ENCODE data around the gene MRPL28. TPM values are rescaled to one million over a fixed set of nuclear protein-coding genes. Genes with fewer than 3 reads are reported as not detected.
A peak's percentile ranks its signal among the peaks of the same experiment; 100 is the strongest.

The MRPL28 gene
- total RNA-seq, 2 donors from 2014 or later, result 137 to 138 TPM

DNA sequence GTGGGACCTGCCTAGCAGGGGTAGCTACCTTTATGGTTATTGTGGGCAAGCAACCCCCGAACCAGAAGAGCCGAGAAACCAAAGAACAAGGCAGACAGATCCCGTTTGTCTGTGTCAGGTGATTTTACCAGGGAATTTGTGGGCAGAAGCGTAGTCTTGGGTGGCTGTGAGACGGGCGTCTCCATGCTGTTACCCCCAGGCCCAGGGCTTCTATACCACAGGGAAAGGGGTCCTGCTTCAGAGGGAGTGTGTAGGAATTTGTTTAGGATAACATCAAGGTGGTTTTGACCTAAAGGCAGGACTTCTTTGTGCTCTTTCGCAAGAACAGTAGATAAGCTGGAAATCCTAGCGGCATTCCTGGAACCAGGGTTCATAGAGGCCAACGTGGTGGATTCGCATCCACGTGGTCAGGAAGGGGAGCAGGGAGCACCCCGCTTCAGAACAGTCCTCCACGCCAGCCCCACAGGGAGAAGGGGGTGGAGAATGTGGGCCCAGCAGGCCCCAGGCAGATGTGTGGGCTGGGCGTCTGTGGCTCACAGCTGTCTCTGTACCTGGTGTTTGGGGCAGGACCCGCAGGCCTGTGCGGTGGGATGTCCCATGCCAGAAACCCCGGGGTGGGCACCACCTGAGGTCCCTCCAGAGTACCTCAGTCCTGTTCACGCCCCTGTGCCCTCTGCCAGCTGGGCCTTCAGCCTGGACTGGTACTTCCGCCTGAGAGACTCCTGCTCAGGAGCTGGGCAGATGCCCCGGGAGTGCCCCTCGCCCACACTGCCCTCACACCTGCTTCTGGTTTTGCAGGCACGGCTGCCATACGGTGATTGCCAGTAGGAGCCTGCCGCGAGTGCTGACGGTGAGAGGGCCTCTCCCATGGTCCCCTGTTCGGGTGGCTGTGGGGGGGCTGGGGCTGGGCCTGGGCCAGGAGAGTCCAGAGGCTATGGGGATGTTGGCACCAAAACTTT is 35.5 kb upstream of the MRPL28 start:
- H3K9me3 ChIP-seq (ENCODE audit: control insufficient read depth, low read length), result no peaks in the 10 kb centered on the region
- Mint-ChIP-seq H3K9me3 (no peaks in the 10 kb centered on the region), H3K36me3 (ENCODE audit: low read depth) (peaks cover 10% of the 10 kb centered on the region), H3K27ac (peak overlapping the region; percentile 33), H3K4me3 (no peak overlapping the region), H3K27me3 (ENCODE audit: insufficient read depth) (no peaks in the 10 kb centered on the region), H3K4me1 (no peaks in the 10 kb centered on the region)
- no peaks in the 10 kb centered on the region for H3K4me1 ChIP-seq (ENCODE audit: control insufficient read depth, insufficient read depth, low read length)
- no peaks in the 10 kb centered on the region for H3K36me3 ChIP-seq (ENCODE audit: control insufficient read depth, insufficient read depth, low read length)
- TF ChIP-seq, protein P1, sequence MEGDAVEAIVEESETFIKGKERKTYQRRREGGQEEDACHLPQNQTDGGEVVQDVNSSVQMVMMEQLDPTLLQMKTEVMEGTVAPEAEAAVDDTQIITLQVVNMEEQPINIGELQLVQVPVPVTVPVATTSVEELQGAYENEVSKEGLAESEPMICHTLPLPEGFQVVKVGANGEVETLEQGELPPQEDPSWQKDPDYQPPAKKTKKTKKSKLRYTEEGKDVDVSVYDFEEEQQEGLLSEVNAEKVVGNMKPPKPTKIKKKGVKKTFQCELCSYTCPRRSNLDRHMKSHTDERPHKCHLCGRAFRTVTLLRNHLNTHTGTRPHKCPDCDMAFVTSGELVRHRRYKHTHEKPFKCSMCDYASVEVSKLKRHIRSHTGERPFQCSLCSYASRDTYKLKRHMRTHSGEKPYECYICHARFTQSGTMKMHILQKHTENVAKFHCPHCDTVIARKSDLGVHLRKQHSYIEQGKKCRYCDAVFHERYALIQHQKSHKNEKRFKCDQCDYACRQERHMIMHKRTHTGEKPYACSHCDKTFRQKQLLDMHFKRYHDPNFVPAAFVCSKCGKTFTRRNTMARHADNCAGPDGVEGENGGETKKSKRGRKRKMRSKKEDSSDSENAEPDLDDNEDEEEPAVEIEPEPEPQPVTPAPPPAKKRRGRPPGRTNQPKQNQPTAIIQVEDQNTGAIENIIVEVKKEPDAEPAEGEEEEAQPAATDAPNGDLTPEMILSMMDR (conservative IDR thresholded peaks at IDR 0.05), result no peak
- no peak overlapping the region for H3K4me3 ChIP-seq (ENCODE audit: low read length)
- H3K27ac ChIP-seq (ENCODE audit: low read depth, low read length), result no peak overlapping the region
- H3K27me3 ChIP-seq (ENCODE audit: control insufficient read depth, insufficient read depth, low read length, poor library complexity, severe bottlenecking), result no peaks in the 10 kb centered on the region
- DNase-seq, result no peak
- WGBS, 2 experiments (ENCODE audit: insufficient coverage in 1 of 2, insufficient read length in 1 of 2), result 93 to 97% methylated on average over 14 to 27 of the region's 27 CpGs
- no peak overlapping the region for H3K9ac ChIP-seq (ENCODE audit: extremely low read depth, low read length, poor library complexity, severe bottlenecking)

DNA sequence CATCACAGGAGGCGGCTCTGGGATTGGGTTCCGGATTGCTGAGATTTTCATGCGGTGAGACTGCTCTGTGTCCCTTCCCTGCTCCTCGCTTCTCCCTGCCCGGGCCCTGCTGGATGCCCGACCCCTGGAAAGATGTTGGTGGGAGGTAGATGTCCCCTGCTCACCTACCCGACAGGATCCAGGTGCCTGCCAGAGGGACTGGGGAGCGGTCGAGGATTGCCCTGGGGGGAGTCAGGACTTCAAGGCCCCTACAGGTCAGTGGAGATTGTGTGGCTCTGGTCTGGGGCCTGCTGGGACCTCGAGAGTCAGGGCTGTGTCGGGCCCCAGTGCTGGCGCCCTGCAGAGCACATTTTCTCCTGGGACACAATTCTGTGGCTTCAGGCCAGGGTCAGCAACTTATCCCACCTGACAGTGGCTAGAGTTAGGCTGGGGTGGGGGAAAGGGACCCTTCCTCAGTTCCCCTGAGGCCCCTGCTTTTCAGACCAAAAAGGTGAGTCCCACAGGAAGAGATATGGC is 34.7 kb upstream of the MRPL28 start:
- Histone ChIP-seq H3K27me3 (ENCODE audit: control insufficient read depth, insufficient read depth, low read length, poor library complexity, severe bottlenecking) (no peaks in the 10 kb centered on the region), H3K36me3 (ENCODE audit: control insufficient read depth, insufficient read depth, low read length) (no peaks in the 10 kb centered on the region), H3K4me3 (ENCODE audit: low read length) (no peak overlapping the region), H3K4me1 (ENCODE audit: control insufficient read depth, insufficient read depth, low read length) (no peaks in the 10 kb centered on the region), H3K27ac (ENCODE audit: low read depth, low read length) (no peak overlapping the region), H3K9ac (ENCODE audit: extremely low read depth, low read length, poor library complexity, severe bottlenecking) (no peak overlapping the region), H3K9me3 (ENCODE audit: control insufficient read depth, low read length) (no peaks in the 10 kb centered on the region)
- no peaks in the 10 kb centered on the region for H3K27me3 Mint-ChIP-seq (ENCODE audit: insufficient read depth)
- peak overlapping the region; percentile 33 for H3K27ac Mint-ChIP-seq
- H3K4me1 Mint-ChIP-seq, result peaks cover 6% of the 10 kb centered on the region
- H3K36me3 Mint-ChIP-seq (ENCODE audit: low read depth), result peaks cover 12% of the 10 kb centered on the region
- H3K9me3 Mint-ChIP-seq, result no peaks in the 10 kb centered on the region
- DNase-seq, result peak; percentile 51
- no peak overlapping the region for H3K4me3 Mint-ChIP-seq
- TF ChIP-seq, protein P1 (conservative IDR thresholded peaks at IDR 0.05), result no peak
- WGBS, 2 experiments (ENCODE audit: insufficient coverage in 1 of 2, insufficient read length in 1 of 2), result 92 to 93% methylated on average over 5 to 12 of the region's 12 CpGs

DNA sequence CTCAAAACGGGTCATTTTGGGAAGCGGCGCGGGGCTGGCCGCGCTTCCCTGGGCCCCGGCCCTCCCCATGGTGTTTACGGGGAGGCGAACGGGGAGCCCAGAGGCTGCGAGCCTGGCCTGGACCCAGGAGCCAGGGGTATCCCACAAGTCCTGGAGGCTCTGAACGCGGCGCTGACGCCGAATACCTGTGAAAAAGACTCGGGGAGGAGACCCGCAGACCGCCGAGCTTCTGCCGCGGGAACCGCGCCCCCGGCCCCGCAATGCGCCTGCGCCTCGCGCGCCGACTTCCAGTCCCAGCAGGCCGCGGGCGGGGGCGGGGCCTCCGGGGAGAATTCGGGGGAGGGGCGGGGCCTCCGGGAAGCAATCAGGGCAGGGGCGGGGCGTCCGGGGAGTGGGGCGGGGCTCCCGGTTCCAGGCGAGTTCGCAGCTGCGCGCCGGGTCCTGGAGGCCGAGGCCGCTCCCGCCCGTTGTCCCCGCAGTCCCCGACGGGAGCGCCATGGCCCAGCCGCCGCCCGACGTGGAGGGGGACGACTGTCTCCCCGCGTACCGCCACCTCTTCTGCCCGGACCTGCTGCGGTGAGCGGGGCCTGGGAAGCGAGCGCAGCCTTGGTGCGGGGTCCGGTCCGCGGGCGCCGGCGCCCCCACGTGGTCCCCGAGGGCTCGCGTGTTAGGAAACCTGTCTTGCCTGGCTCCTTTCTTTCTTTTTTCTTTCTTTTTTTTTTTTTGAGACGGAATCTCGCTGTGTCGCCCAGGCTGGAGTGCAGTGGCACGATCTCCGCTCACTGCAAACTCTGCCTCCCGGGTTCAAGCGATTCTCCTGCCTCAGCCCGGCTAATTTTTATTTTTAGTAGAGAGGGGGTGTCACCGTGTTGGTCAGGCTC is 31.4 kb upstream of the MRPL28 start, which contains the start of gene DECR2:
TSS of gene DECR2 (plus strand) at position 418 of the 881 bp plus-strand sequence. CDS start at position 497, 79 bp downstream.
- H3K9me3 ChIP-seq (ENCODE audit: control insufficient read depth, low read length), result no peaks in the 10 kb centered on the region
- peak; percentile 99 for DNase-seq
- H3K4me1 Mint-ChIP-seq, result peaks cover 10% of the 10 kb centered on the region
- peak within 1 kb of the TSS; percentile 74 for H3K4me3 Mint-ChIP-seq
- no peaks in the 10 kb centered on the region for H3K27me3 ChIP-seq (ENCODE audit: control insufficient read depth, insufficient read depth, low read length, poor library complexity, severe bottlenecking)
- H3K27me3 Mint-ChIP-seq (ENCODE audit: insufficient read depth), result no peaks in the 10 kb centered on the region
- H3K27ac Mint-ChIP-seq, result peak within 1 kb of the TSS; percentile 87
- H3K36me3 ChIP-seq (ENCODE audit: control insufficient read depth, insufficient read depth, low read length), result no peaks in the 10 kb centered on the region
- TF ChIP-seq, protein P1 (conservative IDR thresholded peaks at IDR 0.05), result peak; percentile 61
- H3K36me3 Mint-ChIP-seq (ENCODE audit: low read depth), result peaks cover 3% of the 10 kb centered on the region
- H3K4me3 ChIP-seq (ENCODE audit: low read length), result peak within 1 kb of the TSS; percentile 83
- H3K27ac ChIP-seq (ENCODE audit: low read depth, low read length), result peak within 1 kb of the TSS; percentile 81
- H3K9me3 Mint-ChIP-seq, result no peaks in the 10 kb centered on the region
- H3K4me1 ChIP-seq (ENCODE audit: control insufficient read depth, insufficient read depth, low read length), result peaks cover 3% of the 10 kb centered on the region
- peak within 1 kb of the TSS; percentile 70 for H3K9ac ChIP-seq (ENCODE audit: extremely low read depth, low read length, poor library complexity, severe bottlenecking)
- 2 to 3% methylated on average over 51 to 91 of the region's 91 CpGs for WGBS, 2 experiments (ENCODE audit: insufficient coverage in 1 of 2, insufficient read length in 1 of 2)

Measured in endodermal cell (in vitro differentiated cells).